ENCODE results near the gene ZNF350. TPM values are rescaled to one million over a fixed set of nuclear protein-coding genes. Genes with fewer than 3 reads are reported as not detected.

The ZNF350 gene
- total RNA-seq, 1 experiment from 2014 or later: 7.0 TPM

DNA sequence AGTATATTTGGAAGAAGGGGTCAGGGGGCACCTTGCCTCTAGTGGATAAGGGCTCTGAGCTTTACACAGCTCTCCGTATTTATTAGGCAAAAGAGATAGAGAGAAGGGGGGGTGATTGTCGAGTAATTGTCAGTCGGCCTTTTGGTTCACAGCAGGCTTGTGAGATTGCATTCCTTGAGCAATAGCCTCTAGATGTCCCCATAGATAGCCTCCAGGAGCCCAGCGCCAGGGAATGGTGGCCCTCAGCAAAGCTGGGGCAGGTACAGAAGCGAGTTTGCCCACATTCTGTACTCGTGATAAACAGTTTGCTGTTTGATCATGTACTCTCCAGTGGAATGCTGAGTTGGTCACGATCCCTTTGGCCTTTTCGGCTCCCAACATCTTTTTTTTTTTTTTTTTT lies 54.7 kb downstream of the ZNF350 start:
- Mint-ChIP-seq H3K9me3 (ENCODE audit: unreplicated experiment) (peaks cover 24% of the 10 kb centered on the region), H3K36me3 (ENCODE audit: insufficient read depth, unreplicated experiment) (peaks cover 62% of the 10 kb centered on the region), H3K4me1 (ENCODE audit: insufficient read depth, unreplicated experiment) (peaks cover 9% of the 10 kb centered on the region), H3K27ac (ENCODE audit: low read depth, unreplicated experiment) (no peak overlapping the region), H3K4me3 (ENCODE audit: unreplicated experiment) (no peak overlapping the region), H3K27me3 (ENCODE audit: insufficient read depth, unreplicated experiment) (no peaks in the 10 kb centered on the region)
- ChIA-PET POLR2A (no interaction called here), CTCF (no interaction called here)
- no TSS peak for BruUV-seq (replicated peaks)
- TF ChIP-seq, protein P1, sequence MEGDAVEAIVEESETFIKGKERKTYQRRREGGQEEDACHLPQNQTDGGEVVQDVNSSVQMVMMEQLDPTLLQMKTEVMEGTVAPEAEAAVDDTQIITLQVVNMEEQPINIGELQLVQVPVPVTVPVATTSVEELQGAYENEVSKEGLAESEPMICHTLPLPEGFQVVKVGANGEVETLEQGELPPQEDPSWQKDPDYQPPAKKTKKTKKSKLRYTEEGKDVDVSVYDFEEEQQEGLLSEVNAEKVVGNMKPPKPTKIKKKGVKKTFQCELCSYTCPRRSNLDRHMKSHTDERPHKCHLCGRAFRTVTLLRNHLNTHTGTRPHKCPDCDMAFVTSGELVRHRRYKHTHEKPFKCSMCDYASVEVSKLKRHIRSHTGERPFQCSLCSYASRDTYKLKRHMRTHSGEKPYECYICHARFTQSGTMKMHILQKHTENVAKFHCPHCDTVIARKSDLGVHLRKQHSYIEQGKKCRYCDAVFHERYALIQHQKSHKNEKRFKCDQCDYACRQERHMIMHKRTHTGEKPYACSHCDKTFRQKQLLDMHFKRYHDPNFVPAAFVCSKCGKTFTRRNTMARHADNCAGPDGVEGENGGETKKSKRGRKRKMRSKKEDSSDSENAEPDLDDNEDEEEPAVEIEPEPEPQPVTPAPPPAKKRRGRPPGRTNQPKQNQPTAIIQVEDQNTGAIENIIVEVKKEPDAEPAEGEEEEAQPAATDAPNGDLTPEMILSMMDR (IDR thresholded peaks at IDR 0.05; ENCODE audit: unreplicated experiment): no peak
- intact Hi-C loops (cut with micrococcal nuclease): no loop called here
- no peak for DNase-seq (ENCODE audit: unreplicated experiment)

DNA sequence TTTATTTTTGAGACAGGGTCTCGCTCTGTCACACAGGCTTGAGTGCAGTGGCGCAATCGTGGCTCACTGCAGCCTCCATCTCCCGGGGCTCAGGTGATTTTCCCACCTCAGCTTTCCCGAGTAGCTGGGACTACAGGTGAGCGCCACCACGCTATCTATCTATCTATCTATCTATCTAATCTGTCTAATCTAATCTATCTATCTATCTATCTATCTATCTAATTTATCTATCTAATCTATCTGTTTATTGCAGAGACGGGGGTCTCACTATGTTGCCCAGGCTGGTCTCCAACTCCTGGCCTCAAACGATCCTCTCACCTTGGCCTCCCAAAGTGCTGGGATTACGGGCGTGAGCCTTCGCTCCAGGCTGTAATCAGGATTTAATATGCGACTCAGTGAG lies 58.8 kb downstream of the ZNF350 start:
- intact Hi-C loops (cut with micrococcal nuclease): loop anchor here (2.0 to 10.0 kb wide), 3 partner anchors 59 to 307 kb away; partner anchors contain the start of genes ZNF350 and ZNF432
- TSS peak; percentile 17 for BruUV-seq (replicated peaks)

GRCh38 chr19:51926784-51927741 lies 59.6 kb downstream of the ZNF350 start, which contains the start of gene ZNF613:
TSS of gene ZNF613 (plus strand) at chr19:51927472. CDS start at chr19:51936221, 8,749 bp downstream.
- peak; percentile 95 for DNase-seq (ENCODE audit: unreplicated experiment)
- Mint-ChIP-seq H3K27ac (ENCODE audit: low read depth, unreplicated experiment) (peak within 1 kb of the TSS; percentile 89), H3K4me3 (ENCODE audit: unreplicated experiment) (peak within 1 kb of the TSS; percentile 91), H3K9me3 (ENCODE audit: unreplicated experiment) (peaks cover 10% of the 10 kb centered on the region), H3K36me3 (ENCODE audit: insufficient read depth, unreplicated experiment) (peaks cover 27% of the 10 kb centered on the region), H3K4me1 (ENCODE audit: insufficient read depth, unreplicated experiment) (peaks cover 9% of the 10 kb centered on the region), H3K27me3 (ENCODE audit: insufficient read depth, unreplicated experiment) (no peaks in the 10 kb centered on the region)
- TF ChIP-seq, protein P1 (IDR thresholded peaks at IDR 0.05; ENCODE audit: unreplicated experiment): no peak
- no TSS peak for BruUV-seq (replicated peaks)
- POLR2A ChIA-PET: interaction anchor here (0.8 to 1.4 kb wide), 5 partner anchors 14 to 1025 kb away, joined by 3 to 7 read pairs (median 4); partner anchors contain the start of gene ZNF432
- intact Hi-C loops (cut with micrococcal nuclease): loop anchor here (2.0 to 10.0 kb wide), 3 partner anchors 60 to 308 kb away; partner anchors contain the start of genes ZNF350 and ZNF432
- CTCF ChIA-PET: interaction anchor here (0.5 to 0.6 kb wide), 3 partner anchors 12 to 83 kb away, joined by 3 read pairs; partner anchors contain the start of gene ZNF649

More for the DNA sequence above, 58.8 kb downstream of the ZNF350 start:
- peaks cover 25% of the 10 kb centered on the region for H3K36me3 Mint-ChIP-seq (ENCODE audit: insufficient read depth, unreplicated experiment)
- peak overlapping the region; percentile 91 for H3K4me3 Mint-ChIP-seq (ENCODE audit: unreplicated experiment)
- peaks cover 9% of the 10 kb centered on the region for H3K4me1 Mint-ChIP-seq (ENCODE audit: insufficient read depth, unreplicated experiment)
- no peaks in the 10 kb centered on the region for H3K27me3 Mint-ChIP-seq (ENCODE audit: insufficient read depth, unreplicated experiment)
- POLR2A ChIA-PET: interaction anchor here (0.8 kb wide), 1 partner anchor 1024 kb away, joined by 4 read pairs; no protein-coding TSS in a partner anchor
- CTCF ChIA-PET: no interaction called here
- peak overlapping the region; percentile 89 for H3K27ac Mint-ChIP-seq (ENCODE audit: low read depth, unreplicated experiment)
- no peak for DNase-seq (ENCODE audit: unreplicated experiment)
- TF ChIP-seq, protein P1 (IDR thresholded peaks at IDR 0.05; ENCODE audit: unreplicated experiment): no peak
- peaks cover 8% of the 10 kb centered on the region for H3K9me3 Mint-ChIP-seq (ENCODE audit: unreplicated experiment)

DNA sequence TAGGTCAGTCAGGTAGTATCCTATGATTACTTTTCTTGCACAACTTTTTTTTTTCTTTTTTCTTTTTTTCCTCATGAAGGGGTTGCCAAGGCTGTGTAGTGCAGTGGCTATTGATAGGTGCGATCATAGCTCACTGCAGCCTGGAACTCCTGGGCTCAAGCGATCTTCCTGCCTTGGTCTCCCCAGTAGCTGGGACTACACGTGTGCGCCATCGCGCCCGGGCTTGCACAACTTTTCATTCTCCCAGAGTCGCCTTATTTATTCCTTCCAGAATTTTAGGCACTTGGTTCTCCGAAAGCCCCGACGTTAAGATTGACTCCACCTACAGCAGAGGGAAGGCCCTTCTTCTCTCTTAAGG lies 60.2 kb downstream of the ZNF350 start:
- intact Hi-C loops (cut with micrococcal nuclease): loop anchor here (2.0 to 10.0 kb wide), 3 partner anchors 60 to 308 kb away; partner anchors contain the start of genes ZNF350 and ZNF432
- Mint-ChIP-seq H3K9me3 (ENCODE audit: unreplicated experiment) (peaks cover 9% of the 10 kb centered on the region), H3K27ac (ENCODE audit: low read depth, unreplicated experiment) (peak overlapping the region; percentile 89), H3K4me3 (ENCODE audit: unreplicated experiment) (peak overlapping the region; percentile 91), H3K27me3 (ENCODE audit: insufficient read depth, unreplicated experiment) (no peaks in the 10 kb centered on the region), H3K4me1 (ENCODE audit: insufficient read depth, unreplicated experiment) (peaks cover 9% of the 10 kb centered on the region), H3K36me3 (ENCODE audit: insufficient read depth, unreplicated experiment) (peaks cover 21% of the 10 kb centered on the region)
- TF ChIP-seq, protein P1 (IDR thresholded peaks at IDR 0.05; ENCODE audit: unreplicated experiment): no peak
- ChIA-PET CTCF (no interaction called here), POLR2A (interaction anchor here (0.8 to 1.4 kb wide), 4 partner anchors 15 to 168 kb away, joined by 3 to 7 read pairs (median 4); partner anchors contain the start of gene ZNF432)
- no peak for DNase-seq (ENCODE audit: unreplicated experiment)
- no TSS peak for BruUV-seq (replicated peaks)

Measured in MCF 10A (cell line).